B cell (primary cell): ENCODE measurements around the gene POU4F3. TPM values are rescaled to one million over a fixed set of nuclear protein-coding genes. Genes with fewer than 3 reads are reported as not detected.

Experiments used
- ATAC-seq: fragments of 200-7000 bp; cut with Tn5 transposase; one replicate; pipeline ENCODE4 v1.10.0; 2021; ENCODE audit warnings: low read depth, mild to moderate bottlenecking, moderate number of reproducible peaks, moderate library complexity
- CTCF ChIA-PET: fragments of 350-600 bp; sonication (Branson Sonifier 250); formaldehyde crosslinking; loops from one replicate; lab custom pipeline; 2021; ENCODE audit warnings: antibody characterized with exemption, inconsistent platforms; lab: Charles Lee
- POLR2A ChIA-PET: fragments of 350-600 bp; sonication (Branson Sonifier 250); formaldehyde crosslinking; loops from one replicate; lab custom pipeline; 2021; ENCODE audit warnings: antibody characterized with exemption; lab: Charles Lee
- DNase-seq: peaks from one replicate; pipeline ENCODE4 v3.0.0; 2013
- H2AFZ ChIP-seq: 2 replicates; pipeline ENCODE4 v1.6.1; 2012; ENCODE audit warnings: mild to moderate bottlenecking, low read depth, low read length; ENCODE audit not compliant: insufficient read depth, poor library complexity, severe bottlenecking
- H3K27ac ChIP-seq, 2 donors: 1 replicate in 1 of 2; 2 replicates in 1 of 2; pipeline ENCODE4 v1.5.1; 2012 to 2013; ENCODE audit warnings: low read length in 2 of 2, mild to moderate bottlenecking in 2 of 2, moderate library complexity in 1 of 2
- H3K27me3 ChIP-seq, 4 experiments: fragments of 200-600 bp in 1 of 4; sonication (generic) in 1 of 4; replicated peaks in 1 of 4; 1 replicate in 2 of 4; 2 replicates in 2 of 4; pipeline versions ENCODE4 v1.6.1 to v1.7.0; 2013 to 2016; ENCODE audit warnings: low read length in 3 of 4, mild to moderate bottlenecking in 2 of 4, mixed read lengths in 1 of 4, moderate library complexity in 1 of 4; ENCODE audit not compliant: insufficient read depth in 4 of 4, control insufficient read depth in 3 of 4; ENCODE audit errors: control extremely low read depth in 1 of 4
- H3K36me3 ChIP-seq, 2 experiments: replicated peaks in 1 of 2; 1 replicate in 1 of 2; 2 replicates in 1 of 2; pipeline versions ENCODE4 v1.6.1 to v1.7.1; 2013; ENCODE audit warnings: low read length in 1 of 2; ENCODE audit not compliant: insufficient read depth in 2 of 2, control insufficient read depth in 1 of 2; ENCODE audit errors: control extremely low read depth in 1 of 2, extremely low read depth in 1 of 2
- H3K4me1 ChIP-seq, 2 donors: fragments of 200-600 bp in 1 of 2; sonication (generic) in 1 of 2; 1 replicate in 1 of 2; 2 replicates in 1 of 2; pipeline versions ENCODE4 v1.5.1 to v1.6.1; 2013 to 2017; ENCODE audit warnings: low read length in 2 of 2; ENCODE audit not compliant: control insufficient read depth in 2 of 2, insufficient read depth in 2 of 2
- H3K4me2 ChIP-seq: replicated peaks from 2 replicates; pipeline ENCODE3; 2012; ENCODE audit warnings: mild to moderate bottlenecking, low read depth, low read length; ENCODE audit not compliant: poor library complexity, severe bottlenecking
- H3K4me3 ChIP-seq, 5 experiments: fragments of 200-600 bp in 1 of 5; sonication (generic) in 1 of 5; 1 replicate in 3 of 5; 2 replicates in 2 of 5; pipeline versions ENCODE4 v1.5.1 to v1.7.0; 2011 to 2016; ENCODE audit warnings: low read length in 4 of 5, mild to moderate bottlenecking in 4 of 5, low read depth in 2 of 5, control low read depth in 1 of 5, moderate library complexity in 1 of 5; ENCODE audit not compliant: insufficient read depth in 1 of 5; ENCODE audit errors: control extremely low read depth in 1 of 5, extremely low read depth in 1 of 5
- H3K79me2 ChIP-seq: fragments of 200-600 bp; sonication (generic); one replicate; pipeline ENCODE4 v1.6.0; 2016; ENCODE audit warnings: low read length; ENCODE audit not compliant: control insufficient read depth, insufficient read depth
- H3K9ac ChIP-seq: fragments of 200-600 bp; sonication (generic); 2 replicates; pipeline ENCODE4 v1.6.1; 2017; ENCODE audit warnings: mild to moderate bottlenecking, low read length, moderate library complexity
- H3K9me3 ChIP-seq, 3 donors: one replicate each; pipeline versions ENCODE4 v1.6.1 to v1.7.1; 2013; ENCODE audit warnings: low read length in 2 of 3; ENCODE audit not compliant: control insufficient read depth in 2 of 3, insufficient read depth in 1 of 3; ENCODE audit errors: control extremely low read depth in 1 of 3
- H4K20me1 ChIP-seq: 2 replicates; pipeline ENCODE4 v1.6.0; 2012; ENCODE audit warnings: mild to moderate bottlenecking, low read length; ENCODE audit not compliant: insufficient read depth, control insufficient read depth, poor library complexity, severe bottlenecking
- H3K27ac Mint-ChIP-seq: one replicate; pipeline ENCODE4 v1.8.0; 2021; ENCODE audit warnings: mixed read lengths
- H3K27me3 Mint-ChIP-seq: one replicate; pipeline ENCODE4 v1.8.0; 2021; ENCODE audit warnings: mixed read lengths
- H3K4me1 Mint-ChIP-seq: one replicate; pipeline ENCODE4 v1.8.0; 2021; ENCODE audit warnings: mixed read lengths
- H3K4me3 Mint-ChIP-seq: one replicate; pipeline ENCODE4 v1.8.0; 2021; ENCODE audit warnings: mixed read lengths
- H3K9me3 Mint-ChIP-seq: one replicate; pipeline ENCODE4 v1.8.0; 2022; ENCODE audit warnings: mixed read lengths; ENCODE audit not compliant: insufficient read depth
- EZH2 ChIP-seq: IDR thresholded peaks from 2 replicates; pipeline ENCODE4 v1.6.1; 2012; ENCODE audit warnings: borderline replicate concordance, low read depth, mild to moderate bottlenecking, moderate library complexity, low read length; ENCODE audit not compliant: insufficient read depth, poor library complexity, severe bottlenecking
- WGBS: methylation state at CpG from one replicate; pipeline ENCODE4 v1.1.5; 2013; ENCODE audit warnings: missing lambda C conversion rate; ENCODE audit not compliant: insufficient coverage; 5-methylcytosine and 5-hydroxymethylcytosine counted together
- intact Hi-C: fragments of 100-400 bp; cut with micrococcal nuclease; formaldehyde crosslinking; loops from one replicate; pipeline ENCODE4 v1.10.0; 2022
- polyA plus RNA-seq: library from polyadenylated mRNA; depleted of rRNA; stranded (reverse); fragments of >200 nt; gene quantifications from 2 replicates; pipeline ENCODE4 v1.2.3, GENCODE V29; 2012
- total RNA-seq, 2 donors: library from RNA; stranded (reverse); fragments of 120-200 nt in 1 of 2; gene quantifications; 1 replicate in 1 of 2; 2 replicates in 1 of 2; pipeline versions ENCODE4 v1.2.3 to v1.2.4, GENCODE V29; 2013 to 2022
- TF ChIP-seq, protein P1 (sequence below): fragments of 200-600 bp; IDR thresholded peaks from one replicate; pipeline ENCODE4 v1.8.0; 2022; ENCODE audit warnings: antibody characterized with exemption, mild to moderate bottlenecking

The POU4F3 gene
- total and polyA plus RNA-seq, 2 donors (not counting 1 experiment from before 2014, with no cell fraction given) = 0.04 TPM; not detected in 1

- CTCF ChIA-PET = no interaction called here
- no peaks in the 10 kb centered on the region for H3K9me3 ChIP-seq
- no peak for TF ChIP-seq EZH2
- H4K20me1 ChIP-seq = no peaks in the 10 kb centered on the region
- no peaks in the 10 kb centered on the region for H3K4me1 Mint-ChIP-seq
- POLR2A ChIA-PET = no interaction called here
- H3K4me1 ChIP-seq = no peaks in the 10 kb centered on the region
- H3K36me3 ChIP-seq = no peaks in the 10 kb centered on the region
- H3K9ac ChIP-seq = no peak overlapping the region
- H3K4me2 ChIP-seq = no peak overlapping the region
- H3K4me3 Mint-ChIP-seq = no peak overlapping the region
- intact Hi-C loops = no loop called here
- H3K79me2 ChIP-seq = no peaks in the 10 kb centered on the region
- no peak overlapping the region for H3K27ac ChIP-seq
- DNase-seq (no peak), ATAC-seq (no peak)
- H3K27me3 Mint-ChIP-seq = peaks cover 34% of the 10 kb centered on the region
- WGBS = no CpG with 5 or more reads among the region's 1 CpG
- peaks cover 0 to 5% (median 2%) of the 10 kb centered on the region in 4 experiments for H3K27me3 ChIP-seq
- H2AFZ ChIP-seq = no peak overlapping the region
- H3K9me3 Mint-ChIP-seq = no peaks in the 10 kb centered on the region
- H3K4me3 ChIP-seq = no peak overlapping the region
- H3K27ac Mint-ChIP-seq = no peak overlapping the region
These were observed 31.8 kb upstream of the POU4F3 start for GRCh38 chr5:146306838-146307237.

DNA sequence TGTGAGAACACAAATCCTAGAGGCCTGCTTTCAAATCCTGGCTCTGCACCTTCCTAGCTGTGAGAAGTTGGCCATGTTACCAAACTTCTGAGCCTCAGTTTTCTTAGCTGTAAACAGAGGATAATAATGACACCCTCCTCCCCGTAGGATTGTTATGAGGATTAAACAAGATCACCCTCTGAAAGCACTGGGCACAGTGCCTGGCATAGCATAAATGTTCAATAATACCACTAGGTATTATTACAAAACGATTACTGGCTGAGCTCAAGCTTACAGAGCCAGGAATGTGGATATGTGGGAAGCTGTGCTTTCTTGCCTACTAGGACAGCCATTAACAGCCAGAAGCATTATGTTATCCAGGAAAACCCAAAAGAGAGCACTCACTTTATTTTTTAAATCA is 30.8 kb upstream of the POU4F3 start:
- Mint-ChIP-seq H3K4me1 (no peaks in the 10 kb centered on the region), H3K9me3 (no peaks in the 10 kb centered on the region), H3K27me3 (peaks cover 33% of the 10 kb centered on the region), H3K27ac (no peak overlapping the region), H3K4me3 (no peak overlapping the region)
- TF ChIP-seq, protein P1, sequence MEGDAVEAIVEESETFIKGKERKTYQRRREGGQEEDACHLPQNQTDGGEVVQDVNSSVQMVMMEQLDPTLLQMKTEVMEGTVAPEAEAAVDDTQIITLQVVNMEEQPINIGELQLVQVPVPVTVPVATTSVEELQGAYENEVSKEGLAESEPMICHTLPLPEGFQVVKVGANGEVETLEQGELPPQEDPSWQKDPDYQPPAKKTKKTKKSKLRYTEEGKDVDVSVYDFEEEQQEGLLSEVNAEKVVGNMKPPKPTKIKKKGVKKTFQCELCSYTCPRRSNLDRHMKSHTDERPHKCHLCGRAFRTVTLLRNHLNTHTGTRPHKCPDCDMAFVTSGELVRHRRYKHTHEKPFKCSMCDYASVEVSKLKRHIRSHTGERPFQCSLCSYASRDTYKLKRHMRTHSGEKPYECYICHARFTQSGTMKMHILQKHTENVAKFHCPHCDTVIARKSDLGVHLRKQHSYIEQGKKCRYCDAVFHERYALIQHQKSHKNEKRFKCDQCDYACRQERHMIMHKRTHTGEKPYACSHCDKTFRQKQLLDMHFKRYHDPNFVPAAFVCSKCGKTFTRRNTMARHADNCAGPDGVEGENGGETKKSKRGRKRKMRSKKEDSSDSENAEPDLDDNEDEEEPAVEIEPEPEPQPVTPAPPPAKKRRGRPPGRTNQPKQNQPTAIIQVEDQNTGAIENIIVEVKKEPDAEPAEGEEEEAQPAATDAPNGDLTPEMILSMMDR = no peak
- no peak for TF ChIP-seq EZH2
- Histone ChIP-seq H3K9ac (no peak overlapping the region), H3K36me3 (no peaks in the 10 kb centered on the region), H3K9me3 (no peaks in the 10 kb centered on the region), H3K27me3 (peaks cover 0 to 5% (median 2%) of the 10 kb centered on the region in 4 experiments), H3K27ac (no peak overlapping the region), H3K4me2 (no peak overlapping the region), H3K79me2 (no peaks in the 10 kb centered on the region), H3K4me1 (no peaks in the 10 kb centered on the region), H2AFZ (no peak overlapping the region), H3K4me3 (no peak overlapping the region), H4K20me1 (no peaks in the 10 kb centered on the region)
- intact Hi-C loops = no loop called here
- ChIA-PET POLR2A (no interaction called here), CTCF (no interaction called here)
- no peak for DNase-seq
- WGBS = no CpG with 5 or more reads among the region's 2 CpGs
- ATAC-seq = no peak
